ENCODE measurements around the gene ADD3.

Gene ADD3, protein sequence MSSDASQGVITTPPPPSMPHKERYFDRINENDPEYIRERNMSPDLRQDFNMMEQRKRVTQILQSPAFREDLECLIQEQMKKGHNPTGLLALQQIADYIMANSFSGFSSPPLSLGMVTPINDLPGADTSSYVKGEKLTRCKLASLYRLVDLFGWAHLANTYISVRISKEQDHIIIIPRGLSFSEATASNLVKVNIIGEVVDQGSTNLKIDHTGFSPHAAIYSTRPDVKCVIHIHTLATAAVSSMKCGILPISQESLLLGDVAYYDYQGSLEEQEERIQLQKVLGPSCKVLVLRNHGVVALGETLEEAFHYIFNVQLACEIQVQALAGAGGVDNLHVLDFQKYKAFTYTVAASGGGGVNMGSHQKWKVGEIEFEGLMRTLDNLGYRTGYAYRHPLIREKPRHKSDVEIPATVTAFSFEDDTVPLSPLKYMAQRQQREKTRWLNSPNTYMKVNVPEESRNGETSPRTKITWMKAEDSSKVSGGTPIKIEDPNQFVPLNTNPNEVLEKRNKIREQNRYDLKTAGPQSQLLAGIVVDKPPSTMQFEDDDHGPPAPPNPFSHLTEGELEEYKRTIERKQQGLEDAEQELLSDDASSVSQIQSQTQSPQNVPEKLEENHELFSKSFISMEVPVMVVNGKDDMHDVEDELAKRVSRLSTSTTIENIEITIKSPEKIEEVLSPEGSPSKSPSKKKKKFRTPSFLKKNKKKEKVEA

DNA sequence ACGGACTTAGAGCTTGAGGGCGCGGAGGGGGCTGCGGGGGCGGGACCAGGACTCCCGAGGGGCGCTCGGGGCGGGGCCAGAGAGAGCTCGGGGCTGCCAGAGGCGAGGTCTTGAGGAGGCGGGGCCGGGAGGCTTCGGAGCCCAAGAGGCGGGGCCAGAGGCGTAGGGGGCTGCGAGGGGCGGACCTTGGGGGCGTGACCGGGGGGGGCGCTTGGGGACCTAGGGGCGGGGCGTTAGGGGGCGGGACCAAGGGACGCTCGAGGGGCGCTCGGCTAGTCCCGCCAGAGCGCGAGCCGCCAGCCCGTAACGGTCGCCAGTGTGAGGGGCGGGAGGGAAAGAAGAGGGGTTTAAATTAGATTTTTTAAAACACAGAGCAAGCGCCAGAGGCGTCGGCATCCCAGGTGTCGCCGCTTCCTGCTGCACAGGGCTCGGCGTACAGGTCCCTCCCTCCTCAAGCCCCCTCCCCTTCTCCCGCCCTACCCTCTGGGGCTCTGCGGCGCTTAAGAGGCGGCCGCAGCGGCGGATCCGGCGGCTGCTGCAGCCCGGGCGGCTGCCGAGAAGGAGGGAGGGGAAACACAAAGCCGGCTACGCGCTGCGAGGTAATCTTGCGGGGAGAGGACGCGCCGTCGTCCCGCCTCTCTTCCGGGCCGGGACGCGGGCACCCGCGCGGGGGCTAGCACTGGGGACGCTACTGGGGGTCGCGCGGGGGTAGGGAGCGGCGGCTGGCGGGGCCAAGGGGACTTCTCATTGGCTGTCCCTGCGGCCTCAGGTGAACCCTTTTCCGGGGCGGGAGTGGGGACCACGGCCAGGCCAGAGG, at the start of gene ADD3:
Gene ADD3 (plus strand): TSS at position 284 of the 817 bp plus-strand sequence. CDS start 92,670 bp downstream, outside the sequence.
- peak; percentile 93 to 95 for DNase-seq

DNA sequence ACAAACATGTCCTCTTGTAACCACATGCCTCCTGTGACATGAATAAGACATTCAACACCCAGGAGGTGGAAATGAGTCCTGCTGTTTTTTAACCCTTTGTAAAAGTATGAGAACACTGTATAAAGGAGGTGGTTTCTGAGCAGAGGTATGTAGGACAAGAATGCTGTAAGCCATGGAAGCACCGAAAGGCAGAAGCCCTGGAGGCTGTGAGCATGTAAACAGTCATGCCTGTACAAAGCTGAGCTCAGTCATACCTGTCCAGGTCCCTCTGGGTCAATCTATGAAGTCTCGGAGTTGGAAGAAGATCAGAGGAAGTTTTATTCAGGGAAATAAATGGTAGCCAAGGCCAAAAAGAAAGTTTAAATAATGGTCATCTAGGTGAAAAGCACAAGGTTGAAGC, 49.7 kb upstream of the ADD3 start:
- no peak for DNase-seq

DNA sequence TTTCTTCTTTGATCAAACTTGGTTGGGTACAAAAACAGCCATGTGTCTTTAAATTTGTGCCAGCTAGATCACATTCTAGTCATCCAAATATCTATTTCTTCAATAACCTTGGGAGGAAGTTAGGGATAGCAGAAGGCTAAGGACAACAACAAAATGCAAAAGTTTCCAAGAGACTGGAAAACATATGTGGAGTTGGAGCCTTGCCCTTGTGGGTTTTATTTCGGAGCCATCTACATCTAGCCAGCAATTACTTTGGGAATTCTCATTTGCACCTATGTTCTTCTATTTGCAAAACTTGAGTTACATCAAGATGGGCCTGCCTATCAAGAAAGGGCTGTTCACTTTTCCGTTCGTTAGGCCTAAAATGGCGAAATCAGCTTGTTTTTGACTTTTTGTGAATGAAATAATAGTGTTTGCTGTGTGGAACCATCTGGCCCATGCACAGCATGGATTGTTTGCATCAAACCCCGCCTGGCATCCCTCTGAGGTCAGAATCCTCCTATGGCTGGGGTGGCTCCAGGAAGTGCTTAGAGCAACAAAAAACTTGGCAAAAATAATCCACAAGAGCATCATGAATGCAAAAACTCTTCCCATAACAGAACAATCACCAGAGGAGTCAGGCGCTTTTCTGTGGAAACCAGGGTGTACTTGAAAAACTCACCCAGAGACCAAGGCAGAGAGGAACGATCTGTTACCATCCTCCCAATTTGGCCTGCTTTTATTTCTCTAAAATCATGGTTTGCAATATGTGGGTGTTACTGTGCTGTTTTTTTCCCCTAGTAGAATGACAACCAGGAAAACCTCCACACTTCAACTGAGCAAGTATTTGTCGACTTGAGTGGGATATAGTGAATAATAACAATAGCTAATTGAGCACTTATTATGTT, 48.3 kb upstream of the ADD3 start:
- DNase-seq = no peak

DNA sequence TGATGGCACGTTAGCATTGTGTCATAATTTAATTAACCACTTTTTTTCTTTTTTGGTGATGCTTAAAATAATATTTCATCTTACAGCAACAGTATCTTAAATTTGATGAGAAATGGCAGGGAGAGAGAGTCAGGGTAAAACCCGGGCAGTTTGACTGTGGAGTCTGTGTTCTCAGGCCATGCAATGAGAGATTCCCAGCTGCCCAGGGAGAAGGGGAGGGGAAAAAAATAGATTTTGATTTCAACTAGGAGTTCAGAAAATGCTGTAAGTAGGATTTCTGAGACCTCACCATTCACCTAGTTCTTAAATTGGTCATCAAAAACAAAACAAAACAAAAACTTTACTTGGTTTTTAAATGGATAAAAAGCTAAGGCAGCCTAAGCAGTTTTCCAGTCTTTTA, 47.1 kb upstream of the ADD3 start:
- no peak for DNase-seq

DNA sequence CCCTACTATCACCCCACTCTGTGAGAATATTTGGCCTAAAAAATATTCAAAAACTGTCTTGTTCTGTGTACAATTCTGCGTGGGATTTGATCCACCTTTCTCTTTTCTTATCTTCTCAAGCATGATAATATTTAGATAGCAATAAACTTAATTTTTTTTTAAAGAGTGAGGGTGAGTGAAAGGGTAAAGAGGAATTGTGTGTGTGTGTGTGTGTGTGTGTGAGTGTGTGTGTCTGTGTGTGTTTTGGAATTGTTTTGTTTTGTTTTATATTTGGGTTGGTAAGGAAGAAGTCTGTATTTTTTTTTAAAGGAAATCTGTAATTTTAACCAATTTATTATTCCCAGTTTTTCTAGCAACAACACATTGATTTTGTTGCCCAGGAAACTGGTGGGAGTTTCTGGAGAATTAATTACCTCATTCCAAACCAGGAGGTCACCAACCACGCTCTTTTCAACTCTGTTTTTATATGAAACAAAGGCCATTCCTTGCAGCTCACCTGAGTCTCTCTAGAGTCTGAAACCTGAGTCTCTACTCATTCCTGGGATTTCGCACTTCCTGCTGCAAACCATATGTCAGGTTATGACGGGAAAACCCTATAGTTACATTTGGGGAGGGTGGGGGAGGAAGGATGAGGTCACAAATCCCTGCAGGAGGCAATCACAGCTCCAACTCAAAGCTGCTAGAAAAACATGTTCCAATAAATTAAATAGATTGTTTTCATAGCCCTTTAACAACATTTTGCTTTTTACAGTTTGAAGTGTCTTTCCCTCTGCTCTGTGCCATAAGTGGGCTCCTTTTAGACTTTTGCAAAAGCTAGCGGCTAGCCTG, 46.4 kb upstream of the ADD3 start:
- DNase-seq = no peak

DNA sequence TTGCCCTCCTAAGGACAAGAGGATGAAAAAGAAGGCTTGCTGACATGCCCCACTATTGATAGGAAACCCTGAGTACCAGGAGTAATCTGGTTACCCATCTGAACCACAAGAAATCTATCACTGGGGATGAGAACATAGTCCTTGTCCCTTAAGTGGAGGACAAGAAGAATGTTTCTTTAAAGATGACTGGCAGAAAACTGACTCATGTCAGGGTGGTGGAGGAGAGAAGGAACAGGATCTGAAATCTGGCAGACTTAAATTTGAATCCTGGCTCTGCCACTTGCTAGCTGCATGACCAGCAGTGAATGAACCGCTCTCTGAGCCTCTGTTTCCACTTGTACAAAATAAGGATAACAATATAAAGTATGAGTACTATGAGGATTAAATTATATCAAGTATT, 45.5 kb upstream of the ADD3 start:
- no peak for DNase-seq

DNA sequence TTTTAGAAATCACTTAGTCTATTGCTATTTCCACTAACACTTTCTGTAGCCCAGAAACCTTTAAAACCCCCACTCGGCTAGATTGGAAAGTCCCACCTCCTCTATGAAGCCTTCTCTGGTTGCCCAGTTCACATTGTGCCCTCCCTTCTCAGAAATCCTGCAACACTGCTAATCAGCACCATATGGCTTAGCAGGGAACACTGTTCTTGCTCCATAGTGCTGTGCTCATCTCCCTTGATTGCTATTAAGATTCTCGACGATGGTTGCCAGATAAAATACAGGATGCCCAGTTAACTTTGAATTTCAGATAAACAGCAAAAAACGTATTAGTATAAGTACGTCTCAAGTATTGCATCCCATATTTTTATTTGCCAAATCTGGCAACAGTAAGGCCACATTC, 44.3 kb upstream of the ADD3 start:
- DNase-seq = no peak

DNA sequence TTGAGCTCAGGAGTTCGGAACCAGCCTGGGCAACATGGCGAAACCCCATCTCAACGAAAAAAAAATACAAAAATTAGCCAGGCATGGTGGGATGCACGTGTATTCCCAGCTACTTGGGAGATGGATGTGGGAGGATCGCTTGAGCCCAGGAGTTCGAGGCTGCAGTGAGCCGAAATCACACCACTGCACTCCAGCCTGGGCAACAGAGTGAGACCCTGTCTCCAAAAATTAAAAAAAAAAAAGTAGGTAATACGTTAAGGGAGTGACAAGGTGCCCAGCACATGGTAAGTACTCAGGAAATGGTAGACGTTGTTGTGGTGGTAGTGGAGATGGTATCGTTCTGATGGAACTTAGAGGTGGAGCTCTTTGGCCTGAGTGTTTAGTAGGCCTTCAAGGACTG, 43.5 kb upstream of the ADD3 start:
- DNase-seq = no peak

DNA sequence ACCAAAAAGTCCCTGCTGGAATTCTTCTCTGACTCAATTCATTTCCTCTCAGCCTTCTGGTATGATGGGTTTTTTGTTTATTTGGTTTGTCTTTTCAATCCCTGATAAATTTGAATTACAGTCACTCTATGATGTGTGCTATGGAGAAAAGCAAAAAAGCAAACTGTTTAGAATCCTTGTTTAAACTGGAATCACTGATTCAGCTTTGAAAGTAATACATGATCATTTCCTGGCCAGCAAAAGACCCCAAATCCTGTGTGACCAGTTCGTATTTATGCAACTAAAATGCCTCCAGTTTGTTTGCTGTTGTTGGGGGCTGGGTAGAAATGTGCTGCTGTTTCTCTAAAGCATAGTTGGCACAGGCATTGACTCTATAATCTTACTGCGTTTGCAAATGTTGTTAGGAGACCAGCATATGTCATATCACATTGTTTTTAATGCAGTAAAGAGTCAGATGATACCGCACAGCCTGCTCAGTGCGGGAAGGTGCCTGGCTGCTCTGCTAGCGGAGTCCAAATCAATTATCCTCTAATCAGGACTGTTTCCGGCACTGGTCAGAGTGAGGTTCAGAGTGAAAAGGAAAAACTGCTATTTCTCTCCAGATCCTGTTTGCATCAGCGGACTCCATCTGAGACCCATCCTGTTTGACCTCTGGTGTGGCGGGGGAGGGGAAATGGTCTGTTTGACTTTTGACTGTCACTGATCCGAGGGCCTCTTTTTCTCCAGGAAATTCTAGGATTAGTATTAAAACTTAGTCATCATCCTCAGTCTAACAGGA, 40.6 kb upstream of the ADD3 start:
- no peak for DNase-seq

DNA sequence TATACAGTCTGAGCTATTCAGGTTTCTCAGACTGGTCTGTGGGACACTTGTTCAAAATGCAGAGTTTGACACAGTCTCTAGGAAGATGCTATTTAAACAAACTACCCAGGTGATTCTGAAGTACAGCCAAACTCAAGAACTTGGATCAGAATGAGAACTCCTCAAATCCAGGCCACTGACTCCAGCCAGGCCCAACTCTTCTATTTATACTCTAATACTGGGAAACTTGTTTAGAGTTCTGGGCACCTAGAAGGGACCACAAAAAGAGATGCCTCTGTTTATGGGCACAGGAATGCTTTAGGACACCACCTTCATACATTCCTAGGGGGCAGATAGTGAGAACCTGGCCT, 40.1 kb upstream of the ADD3 start:
- DNase-seq = no peak

DNA sequence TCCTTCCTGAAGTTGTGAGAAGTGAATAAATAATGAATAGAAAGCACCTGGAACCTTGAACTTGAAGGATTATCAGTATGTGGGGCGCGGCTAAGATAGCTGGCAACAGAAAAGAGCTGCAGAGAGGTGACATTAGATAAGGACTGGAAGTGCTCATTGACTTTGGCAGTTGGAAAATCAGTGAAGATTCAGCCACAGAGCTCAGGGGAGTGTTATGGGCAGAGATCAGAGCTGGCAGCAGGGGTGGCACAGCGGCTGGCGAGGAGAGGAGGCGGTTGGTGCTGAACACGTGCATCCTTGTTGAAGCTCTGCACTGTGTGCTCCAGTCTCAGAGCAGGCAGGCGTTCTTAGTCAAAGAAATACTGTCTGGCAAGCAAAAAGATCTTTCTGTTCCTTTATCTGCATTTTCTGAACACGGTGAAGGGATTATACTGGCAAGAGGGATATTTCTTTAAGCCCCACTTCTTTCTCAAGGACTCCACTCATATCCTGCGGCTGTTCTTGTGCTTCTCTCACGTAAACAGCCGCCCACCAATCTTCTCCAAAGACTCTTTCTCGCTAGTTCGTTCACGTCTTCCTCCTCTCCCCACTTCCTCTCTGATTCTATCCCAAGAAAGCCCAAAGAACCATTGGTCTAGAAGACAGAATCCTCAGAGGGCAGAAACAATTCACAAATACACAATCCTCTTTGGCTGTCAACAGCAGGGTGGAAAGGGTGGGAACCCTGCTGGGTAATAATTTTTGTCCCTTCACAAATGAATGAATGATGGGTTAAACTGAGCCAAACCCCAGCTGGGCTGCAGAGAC, 38.6 kb upstream of the ADD3 start:
- DNase-seq = no peak

DNA sequence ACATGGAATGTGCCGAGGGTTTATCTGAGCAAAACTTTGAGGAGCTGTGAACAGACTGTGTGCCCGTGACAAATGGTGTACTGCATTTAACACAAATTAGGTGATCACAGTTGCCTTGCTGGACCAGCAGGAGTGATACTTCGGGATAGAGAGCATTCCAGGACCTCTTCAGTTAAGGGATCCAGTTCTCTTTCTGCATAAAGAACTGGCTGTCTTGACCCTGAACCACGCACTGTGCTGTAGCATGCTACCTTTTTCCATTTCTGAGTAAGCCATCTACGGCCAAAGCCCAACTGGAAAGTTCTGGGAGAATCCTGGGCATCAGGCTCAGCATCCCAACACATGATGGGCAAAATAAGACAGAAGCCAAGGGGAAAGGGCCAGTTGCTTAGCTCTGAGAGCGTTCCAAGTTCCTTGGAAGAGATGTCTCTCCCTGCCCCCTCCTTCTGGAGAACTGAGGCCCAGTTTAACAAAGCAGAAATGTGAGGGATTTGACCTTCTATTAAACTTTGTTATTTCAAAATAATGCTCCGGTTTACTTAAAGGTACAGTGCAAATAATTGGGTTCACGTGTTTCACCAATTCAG, 37.9 kb upstream of the ADD3 start:
- DNase-seq = no peak

DNA sequence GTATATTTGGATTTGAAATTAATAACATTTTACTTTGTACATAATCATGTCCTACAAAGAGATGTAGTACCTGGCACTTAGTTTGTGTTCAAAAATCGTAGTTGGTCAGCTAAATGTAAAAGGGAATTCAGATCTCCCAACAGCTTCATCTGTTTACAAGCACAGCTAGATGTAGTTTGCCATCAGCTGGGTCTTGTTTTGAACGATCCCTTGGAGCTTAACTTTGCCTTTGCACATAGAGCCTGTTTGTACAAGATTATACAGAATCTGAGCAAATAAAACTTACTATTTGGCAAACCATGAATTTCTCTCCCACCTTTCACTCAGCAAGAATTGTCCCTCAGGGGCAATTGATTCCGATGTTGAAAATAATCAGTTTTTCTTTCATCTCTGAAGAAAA, 36.1 kb upstream of the ADD3 start:
- no peak for DNase-seq

DNA sequence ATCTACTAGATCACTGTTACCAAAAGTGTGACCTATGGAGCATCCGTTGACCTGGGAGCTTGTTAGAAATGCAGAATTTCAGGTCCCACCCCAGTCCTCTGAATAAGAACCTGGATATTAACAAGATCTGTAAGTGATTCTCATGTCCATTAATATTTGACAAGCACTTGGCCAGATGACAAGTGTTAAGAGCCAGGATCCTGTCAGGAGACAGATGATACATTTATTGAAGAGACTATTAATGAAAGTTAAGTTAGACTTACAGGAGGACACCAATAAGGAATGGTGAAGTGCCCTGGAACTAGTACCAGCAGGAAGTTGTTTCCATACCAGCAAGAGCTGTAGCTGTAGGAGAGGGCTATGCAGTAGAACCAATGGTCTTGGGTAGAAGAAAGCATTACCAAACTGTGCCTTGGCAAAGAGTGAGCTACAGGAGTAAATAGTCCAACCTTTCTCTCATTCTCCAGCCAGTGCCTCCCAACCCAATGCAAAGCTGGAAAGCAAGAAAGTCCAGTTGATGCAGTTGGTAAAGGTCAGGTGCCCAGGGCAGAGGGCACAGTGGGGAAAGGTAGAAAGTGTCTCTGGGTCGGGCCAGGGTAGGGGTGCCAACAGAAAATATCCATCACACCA, 35.3 kb upstream of the ADD3 start:
- DNase-seq = no peak

DNA sequence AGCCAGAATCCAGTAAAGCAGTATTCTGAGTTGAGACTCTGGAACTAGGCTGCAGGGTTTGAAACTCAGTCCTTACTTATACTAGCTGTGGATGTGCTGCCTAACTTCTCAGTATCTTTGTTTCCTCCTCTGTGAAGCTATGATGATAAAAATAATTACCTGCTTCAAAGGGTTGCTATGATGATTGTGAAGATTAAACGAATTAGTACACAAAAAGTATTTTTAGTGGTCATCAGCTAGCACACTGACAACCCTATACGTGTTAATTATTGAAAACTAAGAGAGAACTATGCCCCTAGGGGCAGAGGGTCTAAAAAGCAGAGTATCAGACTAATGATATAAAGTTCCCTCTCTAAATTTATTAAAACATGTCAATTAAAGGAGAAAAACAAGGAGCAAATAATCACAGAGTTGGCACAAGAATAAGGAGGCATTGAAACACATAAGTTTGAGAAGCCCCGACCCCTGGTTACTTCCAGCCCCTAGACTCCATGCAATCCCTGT, 34.4 kb upstream of the ADD3 start:
- no peak for DNase-seq

DNA sequence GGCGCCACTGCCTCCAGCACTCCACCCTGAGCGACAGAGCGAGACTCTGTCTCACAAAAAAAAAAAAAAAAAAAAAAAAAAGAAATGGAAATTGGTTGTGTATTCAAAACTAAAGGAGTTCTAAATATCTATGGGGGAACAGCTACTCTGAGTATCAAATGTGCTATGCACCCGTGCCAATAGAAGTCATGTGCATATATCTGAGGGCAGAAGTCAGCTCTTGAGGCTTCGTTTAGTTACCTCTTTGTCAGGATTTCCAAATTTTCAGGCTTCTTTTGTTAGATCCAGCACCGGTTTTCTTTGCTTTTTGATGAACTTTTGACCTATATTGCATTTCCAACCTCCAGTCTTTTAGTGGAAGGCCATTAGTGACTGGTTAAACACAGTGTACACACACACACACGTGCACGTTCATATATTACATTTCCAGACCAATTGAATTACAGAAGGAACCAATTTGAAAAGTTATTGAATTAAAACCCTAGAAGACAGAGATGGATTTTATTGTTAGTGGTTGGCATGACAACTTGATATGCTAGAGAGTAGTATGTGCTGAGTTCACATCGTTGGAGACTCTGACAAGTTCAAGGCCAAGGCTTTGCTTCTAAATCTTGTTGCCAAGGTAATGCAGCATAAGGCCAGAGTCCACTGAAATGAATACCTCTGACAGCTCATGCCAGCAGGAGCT, 33.1 kb upstream of the ADD3 start:
- no peak for DNase-seq

DNA sequence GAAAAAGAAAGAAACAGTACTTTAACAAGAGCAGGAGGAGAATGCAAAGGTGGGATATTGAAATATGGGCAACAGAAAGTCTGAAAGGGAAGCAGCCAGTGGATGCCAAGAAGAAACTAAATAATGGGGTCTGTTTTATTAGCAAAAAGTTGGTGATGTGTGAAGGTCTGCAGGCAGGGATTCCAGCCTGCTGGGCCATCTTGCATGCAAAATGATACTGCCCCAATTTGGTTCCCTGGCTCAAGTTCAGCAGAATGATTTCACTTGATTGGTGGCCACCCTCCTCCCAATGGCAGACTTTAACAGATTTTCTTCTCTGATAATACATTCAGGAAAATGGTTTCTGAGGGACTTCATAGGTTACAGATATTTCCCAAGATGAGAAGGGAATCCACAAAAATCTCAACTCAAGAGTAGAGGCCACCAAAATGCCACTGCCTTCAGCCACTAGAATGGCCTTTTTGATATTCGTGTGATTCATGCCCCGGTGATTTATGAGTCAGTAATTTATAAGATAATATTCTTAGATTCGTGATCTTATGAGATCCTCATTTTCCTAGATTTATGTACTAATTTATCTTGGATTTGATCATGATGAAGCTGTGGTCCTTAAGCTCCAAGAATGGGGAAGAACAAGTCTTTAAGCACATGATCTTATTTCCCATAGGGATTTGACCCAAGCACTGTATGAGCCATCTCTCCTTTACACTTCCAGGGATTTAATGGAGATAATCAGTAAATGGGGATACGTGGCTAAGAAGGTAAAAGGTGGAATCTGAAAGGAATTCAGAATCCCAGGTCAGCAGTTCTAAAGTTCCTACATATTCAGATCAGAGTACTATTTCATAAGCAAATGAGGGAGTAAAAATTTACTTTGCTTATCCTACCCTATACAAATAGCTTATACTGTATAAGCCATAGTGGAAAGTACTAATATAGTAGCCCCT, 32.3 kb upstream of the ADD3 start:
- DNase-seq = no peak
